GM19328 (cell line): ENCODE data around the gene RAB17.

ENCODE experiments used
- ATAC-seq: cut with Tn5 transposase; IDR thresholded peaks from one replicate; pipeline ENCODE4 v1.9.1; 2021; ENCODE audit warnings: mild to moderate bottlenecking, moderate library complexity; ENCODE audit not compliant: unreplicated experiment

The RAB17 gene

DNA sequence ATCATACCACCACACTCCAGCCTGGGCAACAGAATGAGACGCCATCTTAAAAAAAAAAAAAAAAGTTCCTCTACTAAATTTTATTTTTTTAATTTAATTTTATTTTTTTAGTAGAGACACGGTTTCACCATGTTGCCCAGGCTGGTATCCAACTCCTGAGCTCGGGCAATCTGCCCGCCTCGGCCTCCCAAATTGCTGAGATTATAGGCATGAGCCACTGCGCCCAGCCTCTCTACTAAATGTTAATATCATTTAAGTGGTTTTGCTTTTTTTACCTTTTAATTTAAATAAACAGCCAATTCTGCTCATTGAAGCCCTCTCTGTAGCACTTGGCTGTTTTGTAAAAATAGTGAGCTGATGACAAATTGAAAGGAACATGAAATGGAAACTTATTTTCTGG is 9.2 kb downstream of the RAB17 start:
- no peak for ATAC-seq

DNA sequence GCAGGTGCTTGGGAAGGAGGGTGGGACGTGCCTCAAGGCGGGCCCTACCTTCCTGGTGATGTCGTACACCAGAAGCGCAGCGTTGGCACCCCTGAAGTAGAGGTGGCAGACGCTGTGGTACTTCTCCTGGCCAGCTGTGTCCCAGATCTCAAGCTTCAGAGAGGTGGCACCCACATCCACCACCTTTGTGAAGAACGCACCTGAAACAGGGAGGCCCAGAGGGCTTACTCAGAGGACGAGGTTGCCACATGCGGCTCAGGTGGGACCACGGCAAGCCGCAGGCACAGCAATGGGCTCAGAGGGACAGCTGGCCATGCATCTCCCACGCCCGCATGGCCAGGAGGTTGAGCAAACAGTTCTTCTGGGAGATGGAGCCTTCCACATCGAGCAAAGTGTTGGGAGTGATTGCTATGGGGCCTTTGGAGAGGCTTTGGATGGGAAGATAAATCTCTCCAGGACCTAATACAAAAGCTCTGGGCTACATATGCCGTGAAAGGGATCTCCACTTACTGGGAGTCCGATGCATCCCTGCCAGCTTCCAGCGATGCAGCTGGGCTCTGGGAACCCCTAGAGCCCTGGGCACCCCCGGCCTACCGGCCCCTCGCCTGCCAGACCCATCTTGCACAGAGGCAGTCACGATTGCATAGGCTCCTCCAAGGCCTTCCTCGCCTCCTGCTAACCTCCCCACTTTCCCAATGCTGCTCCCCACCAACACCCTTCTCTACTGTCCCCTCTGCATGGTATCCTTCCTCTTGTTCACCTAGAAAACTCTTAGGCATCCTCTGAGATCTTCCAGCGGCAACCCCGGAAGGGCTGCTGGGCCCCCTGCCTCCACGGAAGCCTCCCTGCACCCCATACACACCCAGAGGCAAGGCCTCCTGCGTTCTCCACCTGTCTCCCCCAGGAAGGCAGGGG is 12.3 kb downstream of the RAB17 start:
- ATAC-seq: no peak

DNA sequence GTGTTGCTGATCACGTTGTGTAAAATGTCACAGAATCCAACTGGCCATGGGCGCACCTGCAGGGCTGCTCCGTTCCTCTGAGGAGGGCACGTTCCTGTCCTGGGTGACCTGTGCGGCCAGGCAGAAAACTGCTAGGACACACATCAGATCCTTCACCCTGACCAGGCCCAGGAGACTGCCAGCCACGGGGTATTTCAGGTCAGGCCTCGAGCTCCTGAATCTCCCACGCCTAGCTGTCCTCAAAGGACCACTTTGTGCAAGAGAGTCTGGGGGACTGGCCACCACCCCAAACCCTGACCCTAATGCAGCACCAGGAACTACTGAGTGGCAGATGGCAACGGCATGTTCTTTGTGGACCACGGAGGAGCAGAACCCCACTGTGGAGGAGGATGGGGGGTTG is 13.1 kb downstream of the RAB17 start:
- no peak for ATAC-seq

DNA sequence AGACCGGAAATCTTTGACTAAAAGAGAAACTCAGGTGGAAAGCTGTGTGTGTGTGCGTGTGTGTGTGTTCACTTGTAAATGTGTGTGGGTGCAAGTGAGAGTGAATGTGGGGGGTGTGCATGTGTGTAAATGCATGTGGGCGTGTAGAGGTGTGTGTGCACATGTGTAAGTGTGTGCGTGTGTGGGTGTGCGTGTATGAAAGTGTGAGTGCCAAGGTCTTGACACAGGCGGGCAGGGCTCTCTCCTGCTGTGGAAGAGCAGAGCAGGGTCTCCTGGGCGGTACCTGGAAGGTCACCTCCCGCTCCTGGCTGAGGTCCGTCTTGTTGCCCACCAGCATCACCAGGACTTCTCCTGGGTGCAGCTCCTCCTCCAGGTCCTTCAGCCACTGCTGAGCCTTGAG is 13.6 kb downstream of the RAB17 start:
- ATAC-seq: no peak

DNA sequence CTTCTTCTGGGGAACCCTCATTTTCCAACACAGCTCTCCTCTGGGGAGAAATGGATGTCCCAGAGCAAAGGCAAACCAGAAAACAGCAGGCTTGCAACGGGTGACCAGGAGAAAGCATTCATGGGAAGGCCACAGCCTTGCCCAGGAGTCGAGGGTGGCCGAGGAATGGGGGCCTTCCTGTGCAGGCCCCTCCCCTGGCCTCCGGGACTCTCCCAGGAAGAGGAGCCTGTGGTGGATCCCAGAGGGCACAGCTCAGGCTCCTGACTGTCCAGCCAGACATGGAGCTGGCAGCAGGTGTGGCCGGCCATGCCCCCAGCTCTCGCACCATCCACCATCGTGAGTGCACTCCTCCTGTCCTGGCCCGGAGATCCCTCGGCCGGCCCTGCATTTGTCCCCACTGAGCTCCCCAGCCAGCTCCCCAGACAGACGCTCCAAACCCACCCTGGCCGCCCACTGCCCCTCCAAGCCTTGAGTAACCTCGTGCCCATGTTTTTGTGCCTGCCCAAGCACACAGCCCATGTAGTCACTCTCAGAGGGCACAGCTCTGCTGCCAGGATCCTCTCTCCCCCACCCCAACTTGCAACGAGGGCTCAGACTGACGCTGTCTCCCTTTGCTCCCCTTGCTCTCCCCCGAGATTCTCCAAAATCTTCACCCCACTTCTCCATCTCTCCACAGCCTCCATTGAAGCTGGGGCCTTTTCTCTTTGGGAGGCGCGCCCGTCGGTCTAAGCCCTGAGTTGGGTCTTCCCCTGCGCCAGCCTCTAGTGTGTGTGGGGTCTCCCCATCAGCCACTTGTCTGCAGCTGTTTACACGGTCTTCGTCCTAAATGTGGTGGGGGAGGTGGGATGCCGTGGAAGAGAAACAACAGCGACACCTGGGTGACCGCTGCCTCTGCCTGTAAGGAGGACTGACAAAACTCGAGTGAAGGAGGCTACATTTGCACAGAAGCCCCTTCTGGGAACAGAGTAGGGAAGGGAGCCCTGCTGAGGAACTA is 14.4 kb downstream of the RAB17 start:
- ATAC-seq: no peak

DNA sequence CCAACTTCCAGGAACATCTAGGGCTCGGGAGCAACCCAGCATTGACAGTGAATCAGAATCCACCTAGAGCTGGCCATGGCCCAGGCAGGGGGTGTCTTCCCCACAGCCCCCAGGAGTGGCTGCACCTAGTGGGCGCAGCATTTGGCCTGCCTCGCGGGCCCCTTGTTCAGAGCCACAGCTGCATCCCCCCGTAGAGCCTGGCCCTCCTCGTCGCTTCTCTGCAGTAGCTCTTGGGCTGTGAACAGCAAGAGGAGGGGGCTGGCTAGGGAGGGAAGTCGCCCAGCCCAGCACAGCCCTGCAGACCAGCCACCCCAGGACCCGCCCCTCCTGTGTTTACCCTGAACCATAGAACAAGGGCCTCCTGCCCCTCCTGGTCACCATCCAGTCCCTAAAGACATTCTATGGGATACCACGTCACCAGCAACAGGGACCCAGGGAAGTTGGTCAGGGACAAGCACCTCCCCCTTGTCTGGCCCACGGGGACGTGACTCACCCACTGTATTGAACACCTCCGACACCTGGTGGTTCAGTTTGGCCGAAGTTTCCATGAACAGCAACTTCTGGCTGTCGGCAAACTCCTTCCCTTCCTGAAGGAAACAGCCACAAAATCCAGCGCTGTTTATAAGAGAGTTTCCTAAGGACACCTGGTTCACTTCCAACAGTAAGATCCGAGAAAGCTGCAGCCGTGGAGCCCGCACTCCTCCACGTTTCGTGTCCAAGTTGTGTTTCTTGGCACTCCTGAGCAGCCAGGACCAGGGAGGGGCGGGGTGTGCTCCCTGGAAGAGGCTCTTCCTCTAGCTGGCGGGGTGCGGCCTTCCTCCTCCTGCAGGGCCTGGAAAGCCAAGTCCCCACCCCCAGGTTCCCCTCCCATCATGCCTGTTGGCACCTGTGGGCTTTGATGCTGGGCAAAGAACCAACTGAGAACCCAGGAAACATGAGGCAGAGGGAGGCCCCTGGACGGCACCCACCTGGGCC is 15.4 kb downstream of the RAB17 start:
- no peak for ATAC-seq

DNA sequence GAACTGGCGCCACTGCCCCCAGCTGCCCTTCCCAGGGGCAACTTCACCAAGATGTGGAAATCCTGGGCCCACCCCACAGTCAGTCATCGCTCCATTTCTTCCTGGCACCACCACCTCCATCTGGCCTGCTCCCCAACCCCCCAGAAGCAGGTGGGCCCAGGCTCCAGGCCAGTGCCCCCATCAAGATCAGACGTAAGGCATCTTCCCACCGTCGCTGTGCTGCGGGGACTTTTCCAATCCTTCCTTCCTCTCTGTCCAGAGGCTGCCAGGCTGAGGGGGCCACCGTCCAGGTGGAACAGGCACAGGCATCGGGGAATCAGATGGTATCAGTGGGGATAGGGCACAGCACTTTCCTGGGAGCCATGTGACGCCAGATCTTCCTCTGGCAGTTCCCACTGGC is 16.1 kb downstream of the RAB17 start:
- no peak for ATAC-seq

DNA sequence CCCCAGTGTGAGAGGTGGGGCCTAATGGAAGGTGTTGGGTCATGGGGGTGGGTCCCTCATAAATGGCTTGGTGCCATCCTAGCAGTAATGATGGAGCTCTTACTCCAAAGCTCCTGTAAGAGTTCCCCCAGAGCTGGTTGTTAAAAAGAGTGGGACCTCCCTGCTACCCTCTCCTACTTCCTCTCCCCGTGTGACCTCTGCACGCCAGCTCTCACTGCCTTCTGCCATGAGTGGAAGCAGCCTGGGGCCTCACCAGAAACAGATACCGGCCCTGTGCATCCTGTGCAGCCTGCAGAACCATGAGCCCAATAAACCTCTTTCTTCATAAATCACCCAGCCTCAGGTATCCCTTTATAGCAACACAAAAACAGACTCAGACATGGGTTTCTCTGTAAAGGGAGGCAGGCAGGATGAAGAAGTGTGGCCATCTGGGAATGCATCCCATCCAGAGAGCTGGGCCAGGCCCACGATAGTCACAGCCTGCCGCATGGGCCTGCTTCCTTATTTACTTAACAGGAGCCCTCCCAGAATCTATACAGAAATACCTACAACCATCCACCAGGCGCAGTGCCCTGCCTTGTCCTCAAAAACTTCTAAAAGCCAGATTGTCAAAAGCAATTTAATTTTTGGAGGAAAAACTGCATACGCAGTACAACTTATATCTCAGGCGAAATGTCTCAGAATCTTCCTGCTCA is 16.7 kb downstream of the RAB17 start:
- no peak for ATAC-seq

DNA sequence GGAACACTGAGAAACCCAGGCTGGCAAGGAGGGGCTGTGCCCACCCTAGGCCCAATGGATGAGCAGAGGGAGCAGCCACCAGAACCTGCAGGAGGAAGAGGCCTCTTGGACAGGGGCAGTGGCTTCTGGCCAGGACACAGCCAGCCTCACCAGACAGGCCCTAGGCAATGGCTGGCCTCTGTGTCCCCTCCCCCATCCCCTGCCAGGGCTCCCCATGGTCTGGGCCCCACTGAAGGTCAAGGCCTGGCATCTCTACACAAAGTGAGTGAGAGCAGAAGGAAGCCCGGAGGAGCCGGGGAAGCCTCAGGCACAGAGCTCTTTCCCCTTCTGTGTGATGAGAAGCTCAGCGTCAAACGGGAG is 17.8 kb downstream of the RAB17 start:
- no peak for ATAC-seq

DNA sequence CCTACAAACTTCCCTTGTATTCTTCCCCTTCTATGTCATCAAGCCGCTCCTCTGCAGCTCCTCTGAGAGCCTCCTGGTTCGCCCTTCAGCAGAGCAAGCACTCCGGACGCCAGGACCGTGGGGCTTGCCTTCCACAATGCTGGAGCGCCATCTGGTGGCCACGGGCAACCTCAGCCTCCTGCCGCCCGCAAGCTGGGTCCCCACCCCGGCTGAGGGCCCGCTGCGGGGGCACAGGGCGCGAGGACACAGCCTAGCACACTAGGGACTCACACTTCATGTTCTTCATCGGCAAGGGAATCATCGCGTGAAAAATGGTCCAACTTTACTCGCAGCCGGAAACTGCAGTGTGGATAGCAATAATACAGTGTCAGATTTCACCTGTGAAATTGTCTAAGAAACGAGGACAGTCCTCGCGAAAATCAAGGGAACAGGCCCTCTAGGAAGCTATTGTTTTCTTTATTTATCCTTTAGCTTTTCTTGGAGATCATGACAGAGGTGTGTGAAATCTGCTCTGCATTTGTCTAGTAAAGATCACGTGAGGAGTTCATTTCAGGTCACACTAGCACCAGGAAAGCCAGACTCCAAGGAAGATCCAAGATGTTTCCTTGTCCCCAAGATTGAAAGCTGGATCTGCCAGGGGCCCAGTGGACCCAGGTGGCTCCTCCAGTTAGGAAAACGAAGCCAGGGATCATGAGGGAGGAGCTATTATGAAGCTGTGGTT is 18.4 kb downstream of the RAB17 start:
- ATAC-seq: no peak

DNA sequence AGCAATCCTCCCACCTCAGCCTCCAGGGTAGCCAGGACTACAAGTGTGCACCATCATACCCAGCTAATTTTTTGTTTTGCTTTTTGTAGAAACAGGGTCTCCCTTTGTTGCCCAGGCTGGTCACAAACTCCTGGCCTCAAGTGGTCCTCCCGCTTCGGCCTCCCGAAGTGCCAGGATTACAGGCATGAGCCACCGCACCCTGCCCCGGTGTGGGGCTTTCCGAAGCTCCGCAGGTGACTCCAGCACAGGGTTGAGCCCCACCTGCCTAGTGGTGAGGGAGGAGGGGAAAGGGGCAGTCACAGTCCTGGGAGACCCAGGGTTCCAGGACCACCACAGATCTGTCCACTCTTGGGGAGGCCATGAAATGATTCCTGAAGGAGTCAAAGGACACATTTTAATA is 19.0 kb downstream of the RAB17 start:
- no peak for ATAC-seq

DNA sequence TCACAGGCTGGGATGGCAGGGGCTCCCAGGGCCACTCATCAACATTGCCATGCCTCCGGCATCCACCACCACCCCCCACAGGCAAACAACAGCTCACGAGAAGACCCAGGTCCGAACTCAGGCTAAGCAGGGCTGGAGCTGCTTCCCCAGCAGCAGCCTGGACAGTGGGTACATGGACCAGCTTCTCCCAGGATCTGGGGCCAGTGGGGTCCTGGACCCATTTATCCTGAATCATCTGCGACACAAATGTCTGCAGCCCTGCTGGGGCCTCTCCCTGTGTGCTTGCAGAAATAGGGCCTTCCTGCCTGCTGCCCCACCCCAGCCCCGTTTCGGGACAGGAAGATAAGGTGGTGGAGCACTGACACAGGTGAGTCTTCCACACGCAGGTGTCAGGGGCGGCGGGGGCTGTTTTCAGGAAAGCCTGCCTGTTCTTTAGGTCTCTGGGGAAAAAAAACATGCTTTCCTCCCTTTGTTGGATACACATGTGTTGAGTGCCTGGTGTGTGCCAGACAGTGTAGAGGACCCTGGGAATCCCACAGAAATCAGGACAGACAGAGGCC is 19.7 kb downstream of the RAB17 start:
- ATAC-seq: no peak

DNA sequence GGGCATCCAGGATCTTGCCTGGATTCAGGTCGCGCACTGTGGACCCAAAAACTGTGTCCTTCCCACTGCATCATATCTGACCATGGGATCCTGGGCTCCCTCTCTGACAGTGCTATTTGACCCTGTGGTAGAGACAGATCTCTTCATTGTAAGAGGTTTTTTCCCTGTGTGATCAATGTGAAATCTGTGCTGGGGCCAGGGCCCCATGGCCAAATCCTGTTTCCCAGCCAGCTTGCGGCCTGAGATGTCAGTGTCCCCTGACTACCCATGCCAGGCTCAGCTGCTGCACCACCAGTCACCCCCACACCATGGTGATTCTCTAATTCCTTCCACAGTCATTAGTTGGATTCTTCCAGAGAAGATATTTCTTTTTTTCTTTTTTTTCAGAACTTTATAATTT is 20.6 kb downstream of the RAB17 start:
- no peak for ATAC-seq

DNA sequence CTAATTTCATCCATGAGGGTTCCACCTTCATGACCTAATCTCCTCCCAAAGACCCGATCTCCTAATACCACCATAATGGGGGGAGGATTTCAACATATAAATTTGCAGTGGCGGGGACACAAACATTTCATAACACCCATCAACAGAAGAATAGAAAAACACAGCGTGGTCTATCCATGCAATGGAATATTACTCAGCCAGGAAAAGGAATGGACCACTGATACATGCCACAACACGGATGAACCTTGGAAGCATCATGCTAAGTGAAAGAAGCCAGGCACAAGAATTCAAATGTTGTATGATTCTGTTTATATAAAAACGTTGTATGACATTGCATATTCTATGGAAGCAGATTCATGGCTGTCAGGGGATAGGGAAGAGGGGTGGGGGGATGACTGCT is 21.5 kb downstream of the RAB17 start:
- ATAC-seq: no peak

DNA sequence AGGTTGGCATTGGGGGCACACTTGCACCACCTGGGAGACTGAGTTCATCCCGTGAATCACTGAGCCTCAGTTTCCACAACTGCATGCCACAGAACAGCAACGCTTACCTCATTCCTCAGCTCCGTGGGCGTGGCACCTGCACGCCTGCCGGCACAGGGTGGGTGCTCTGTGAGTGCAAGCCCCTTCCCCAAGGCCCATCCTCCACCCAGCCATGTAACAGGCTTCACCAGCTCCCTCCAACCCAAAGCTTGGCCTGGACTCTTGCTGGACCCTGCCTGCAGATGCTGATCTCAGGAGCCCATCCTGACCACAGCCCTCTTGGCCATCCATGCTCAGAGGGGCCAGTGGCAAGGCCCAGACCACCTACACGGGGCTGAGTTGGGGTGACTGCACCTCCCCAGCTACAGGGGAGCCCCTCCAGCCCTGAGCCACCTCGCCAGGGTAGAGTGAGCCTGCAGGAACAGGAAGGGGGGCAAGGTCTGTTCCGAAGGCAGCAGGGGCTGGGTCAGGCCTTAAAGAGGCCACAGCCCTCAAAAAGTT is 22.3 kb downstream of the RAB17 start:
- no peak for ATAC-seq

DNA sequence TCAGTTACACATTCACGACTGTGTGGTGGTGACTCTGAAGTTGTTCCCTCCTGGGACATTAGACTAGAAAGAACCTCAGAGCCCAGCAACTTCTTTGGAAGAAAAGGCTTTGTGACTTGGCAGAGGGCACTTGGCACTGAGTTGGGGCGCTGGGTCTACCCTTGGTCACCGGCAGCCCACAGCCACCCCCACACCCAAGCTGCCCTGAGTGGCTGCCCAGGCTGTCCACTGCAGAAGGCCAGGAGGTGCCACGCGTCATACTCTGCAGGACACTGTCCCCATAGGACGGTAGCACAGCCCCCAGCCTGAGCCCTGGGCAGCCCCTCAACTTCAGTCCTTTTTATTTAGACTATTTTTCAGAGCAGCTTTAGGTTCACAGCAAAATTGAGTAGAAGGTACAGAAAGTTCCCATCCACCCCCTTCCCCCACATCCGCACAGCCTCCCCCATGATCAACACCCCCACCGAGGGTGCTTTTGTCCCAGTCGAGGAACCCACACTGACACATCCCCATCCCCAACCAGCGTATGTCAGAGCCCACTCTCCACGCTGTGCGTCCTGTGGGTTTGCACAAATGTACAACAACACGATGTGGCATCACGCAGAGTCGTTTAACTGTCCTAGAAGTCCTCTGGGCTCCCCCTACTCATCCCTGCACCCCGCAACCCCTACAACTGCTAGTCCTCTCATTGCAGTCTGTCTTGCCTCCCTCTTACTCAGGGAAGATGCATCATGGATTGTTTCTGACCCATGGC is 23.1 kb downstream of the RAB17 start:
- ATAC-seq: no peak

DNA sequence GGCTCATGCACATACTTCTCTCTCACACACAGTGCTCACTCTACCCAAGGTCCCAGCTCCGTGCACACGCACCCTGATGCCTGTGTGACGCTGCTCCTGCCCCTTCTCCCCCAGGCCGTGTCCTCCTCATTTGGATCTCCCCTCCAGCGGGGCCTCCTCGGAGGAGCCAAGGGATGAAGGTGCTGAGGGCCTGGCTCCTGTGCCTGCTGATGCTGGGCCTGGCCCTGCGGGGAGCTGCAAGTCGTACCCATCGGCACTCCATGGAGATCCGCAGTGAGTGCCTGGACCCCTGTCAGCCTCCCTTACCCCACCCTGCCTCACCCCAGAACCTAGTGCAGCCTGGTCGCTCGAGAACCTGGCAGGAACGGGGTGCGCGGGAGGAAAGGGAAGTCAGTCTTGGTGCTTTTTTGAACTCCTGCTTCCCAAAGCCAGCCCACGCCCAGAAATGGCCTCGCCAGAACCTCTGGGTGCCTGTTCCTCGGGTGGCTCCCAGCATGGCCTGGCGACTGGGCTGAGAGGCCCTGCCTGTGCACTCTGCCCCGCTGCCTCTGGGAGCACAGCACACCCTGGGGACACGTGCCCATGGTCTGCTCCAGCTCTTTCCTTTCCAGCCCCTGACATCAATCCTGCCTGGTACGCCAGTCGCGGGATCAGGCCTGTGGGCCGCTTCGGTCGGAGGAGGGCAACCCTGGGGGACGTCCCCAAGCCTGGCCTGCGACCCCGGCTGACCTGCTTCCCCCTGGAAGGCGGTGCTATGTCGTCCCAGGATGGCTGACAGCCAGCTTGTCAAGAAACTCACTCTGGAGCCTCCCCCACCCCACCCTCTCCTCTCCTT is 23.9 kb downstream of the RAB17 start, which contains the start of gene PRLH:
Gene PRLH, plus strand, starts transcription at position 174 of the 835 bp plus-strand sequence. Its CDS starts 0 bp downstream, at position 174.
- no peak for ATAC-seq
